ENCODE results near the gene TUSC2.
A peak's percentile ranks its signal among the peaks of the same experiment; 100 is the strongest.

Gene TUSC2

GRCh38 chr3:50324351-50325112 is 3.5 kb downstream of the TUSC2 start:
- Histone ChIP-seq H3K79me2 (ENCODE audit: insufficient read depth, low read length) (peaks cover 7% of the 10 kb centered on the region; the same call in 1 of the 2 replicates), H3F3A (ENCODE audit: insufficient read depth, low read length) (no peaks in the 10 kb centered on the region), H2AFZ (ENCODE audit: low read length) (no peak overlapping the region), H4K20me1 (ENCODE audit: insufficient read depth, low read length) (no peaks in the 10 kb centered on the region), H3K4me1 (ENCODE audit: insufficient read depth, low read length, severe bottlenecking) (peaks cover 40% of the 10 kb centered on the region), H3K4me3 (ENCODE audit: low read depth, low read length, poor library complexity, severe bottlenecking) (no peak overlapping the region), H3K9me3 (ENCODE audit: low read length) (no peaks in the 10 kb centered on the region), H3K9me2 (ENCODE audit: low read depth, low read length) (no peaks in the 10 kb centered on the region), H3K9ac (ENCODE audit: low read length) (no peak overlapping the region), H3K27me3 (ENCODE audit: insufficient read depth, low read length) (no peaks in the 10 kb centered on the region), H3K36me3 (ENCODE audit: insufficient read depth, low read length) (peaks cover 14% of the 10 kb centered on the region; the same call in 1 of the 2 replicates), H3K4me2 (ENCODE audit: low read length) (no peak overlapping the region), H3K27ac (ENCODE audit: low read depth, low read length, poor library complexity, severe bottlenecking) (no peak overlapping the region)
- TF ChIP-seq EZH2 (IDR thresholded peaks at IDR 0.05; ENCODE audit: borderline replicate concordance, low read length): no peak
- TF ChIP-seq, protein P1, sequence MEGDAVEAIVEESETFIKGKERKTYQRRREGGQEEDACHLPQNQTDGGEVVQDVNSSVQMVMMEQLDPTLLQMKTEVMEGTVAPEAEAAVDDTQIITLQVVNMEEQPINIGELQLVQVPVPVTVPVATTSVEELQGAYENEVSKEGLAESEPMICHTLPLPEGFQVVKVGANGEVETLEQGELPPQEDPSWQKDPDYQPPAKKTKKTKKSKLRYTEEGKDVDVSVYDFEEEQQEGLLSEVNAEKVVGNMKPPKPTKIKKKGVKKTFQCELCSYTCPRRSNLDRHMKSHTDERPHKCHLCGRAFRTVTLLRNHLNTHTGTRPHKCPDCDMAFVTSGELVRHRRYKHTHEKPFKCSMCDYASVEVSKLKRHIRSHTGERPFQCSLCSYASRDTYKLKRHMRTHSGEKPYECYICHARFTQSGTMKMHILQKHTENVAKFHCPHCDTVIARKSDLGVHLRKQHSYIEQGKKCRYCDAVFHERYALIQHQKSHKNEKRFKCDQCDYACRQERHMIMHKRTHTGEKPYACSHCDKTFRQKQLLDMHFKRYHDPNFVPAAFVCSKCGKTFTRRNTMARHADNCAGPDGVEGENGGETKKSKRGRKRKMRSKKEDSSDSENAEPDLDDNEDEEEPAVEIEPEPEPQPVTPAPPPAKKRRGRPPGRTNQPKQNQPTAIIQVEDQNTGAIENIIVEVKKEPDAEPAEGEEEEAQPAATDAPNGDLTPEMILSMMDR (IDR thresholded peaks at IDR 0.05; ENCODE audit: low read length): peak; percentile 90

DNA sequence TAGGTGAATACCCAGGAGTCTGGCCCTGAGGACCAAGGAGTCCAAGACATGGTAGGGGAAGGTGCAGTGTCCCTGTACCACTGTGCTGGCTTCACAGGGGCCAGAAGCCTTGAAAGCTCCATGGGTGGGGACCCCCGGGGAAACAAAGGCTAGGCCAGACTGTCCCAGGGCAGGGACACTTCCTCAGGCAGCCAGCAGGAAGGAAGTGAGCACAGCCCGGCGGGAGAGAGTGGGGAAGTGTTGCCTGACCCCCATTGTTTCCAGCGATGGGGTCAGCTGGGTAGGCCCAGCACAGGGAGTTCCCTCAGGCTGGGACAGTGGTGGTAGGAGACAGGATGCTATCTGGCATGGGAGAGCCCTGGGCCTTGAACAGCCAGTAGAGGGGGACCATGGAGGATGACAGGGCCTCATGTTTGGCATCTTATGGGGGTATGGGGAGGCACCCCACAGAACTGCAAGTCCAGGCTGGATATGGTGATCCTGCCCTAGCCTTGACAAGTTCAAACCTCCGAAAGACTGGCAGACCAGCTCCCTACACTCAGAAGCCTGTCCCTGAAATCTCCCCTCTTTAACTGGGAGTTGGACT is 4.3 kb downstream of the TUSC2 start:
- Histone ChIP-seq H3K4me1 (ENCODE audit: insufficient read depth, low read length, severe bottlenecking) (peaks cover 42% of the 10 kb centered on the region), H3K27ac (ENCODE audit: low read depth, low read length, poor library complexity, severe bottlenecking) (no peak overlapping the region), H3K9me2 (ENCODE audit: low read depth, low read length) (no peaks in the 10 kb centered on the region), H3K9ac (ENCODE audit: low read length) (no peak overlapping the region), H4K20me1 (ENCODE audit: insufficient read depth, low read length) (no peaks in the 10 kb centered on the region), H3K4me2 (ENCODE audit: low read length) (no peak overlapping the region), H3K27me3 (ENCODE audit: insufficient read depth, low read length) (no peaks in the 10 kb centered on the region), H3K9me3 (ENCODE audit: low read length) (no peaks in the 10 kb centered on the region), H3K4me3 (ENCODE audit: low read depth, low read length, poor library complexity, severe bottlenecking) (no peak overlapping the region), H3F3A (ENCODE audit: insufficient read depth, low read length) (no peaks in the 10 kb centered on the region), H3K36me3 (ENCODE audit: insufficient read depth, low read length) (peaks cover 10% of the 10 kb centered on the region; the same call in 1 of the 2 replicates), H3K79me2 (ENCODE audit: insufficient read depth, low read length) (peaks cover 7% of the 10 kb centered on the region; the same call in 1 of the 2 replicates), H2AFZ (ENCODE audit: low read length) (no peak overlapping the region)
- TF ChIP-seq, protein P1 (IDR thresholded peaks at IDR 0.05; ENCODE audit: low read length): no peak
- TF ChIP-seq EZH2 (IDR thresholded peaks at IDR 0.05; ENCODE audit: borderline replicate concordance, low read length): no peak

DNA sequence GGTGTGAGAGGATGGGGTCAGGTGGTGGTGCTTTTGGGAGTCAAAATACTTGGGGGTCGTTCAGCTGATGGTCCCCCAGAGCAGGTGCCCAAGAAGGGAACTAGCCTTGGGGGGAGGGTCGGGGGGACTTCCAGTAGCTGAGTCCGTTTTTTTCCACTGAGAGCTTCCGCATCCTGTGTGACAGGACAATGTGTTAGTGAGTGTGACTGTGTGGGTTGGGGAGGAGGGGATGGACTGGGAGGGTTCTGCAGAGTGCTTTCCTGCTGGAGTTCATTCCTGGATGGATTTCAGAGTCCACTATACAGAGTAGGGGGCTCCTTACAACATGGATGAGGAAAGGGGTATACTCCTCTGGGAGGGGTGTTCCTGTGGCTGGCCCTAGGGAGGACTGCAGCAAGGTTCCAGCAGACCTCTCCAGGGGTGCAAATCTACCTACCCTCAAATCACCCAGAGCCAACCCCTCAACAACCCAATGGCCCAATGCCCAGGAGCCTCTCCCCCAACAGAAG is 4.9 kb downstream of the TUSC2 start:
- Histone ChIP-seq H3K36me3 (ENCODE audit: insufficient read depth, low read length) (peaks cover 10% of the 10 kb centered on the region; the same call in 1 of the 2 replicates), H3K27me3 (ENCODE audit: insufficient read depth, low read length) (no peaks in the 10 kb centered on the region), H3F3A (ENCODE audit: insufficient read depth, low read length) (no peaks in the 10 kb centered on the region), H4K20me1 (ENCODE audit: insufficient read depth, low read length) (no peaks in the 10 kb centered on the region), H3K9ac (ENCODE audit: low read length) (no peak overlapping the region; the same call in 1 of the 2 replicates), H2AFZ (ENCODE audit: low read length) (no peak overlapping the region), H3K4me3 (ENCODE audit: low read depth, low read length, poor library complexity, severe bottlenecking) (no peak overlapping the region), H3K4me1 (ENCODE audit: insufficient read depth, low read length, severe bottlenecking) (peaks cover 43% of the 10 kb centered on the region), H3K9me3 (ENCODE audit: low read length) (no peaks in the 10 kb centered on the region), H3K79me2 (ENCODE audit: insufficient read depth, low read length) (peaks cover 7% of the 10 kb centered on the region; the same call in 1 of the 2 replicates), H3K27ac (ENCODE audit: low read depth, low read length, poor library complexity, severe bottlenecking) (peak overlapping the region; percentile 11), H3K9me2 (ENCODE audit: low read depth, low read length) (no peaks in the 10 kb centered on the region), H3K4me2 (ENCODE audit: low read length) (no peak overlapping the region)
- no peak for TF ChIP-seq EZH2 (IDR thresholded peaks at IDR 0.05; ENCODE audit: borderline replicate concordance, low read length)
- TF ChIP-seq, protein P1 (IDR thresholded peaks at IDR 0.05; ENCODE audit: low read length): no peak
